Thyroid gland (tissue), 4 donors: ENCODE results near the gene CDK5R1.

ENCODE experiments used
- POLR2A ChIP-seq, 2 donors: fragments of 450-650 bp; IDR thresholded peaks; one replicate each; pipeline ENCODE4 v1.6.1; 2017; ENCODE audit warnings: antibody characterized with exemption in 2 of 2, mild to moderate bottlenecking in 2 of 2, moderate library complexity in 1 of 2
- TF ChIP-seq, protein P1 (sequence below), 6 experiments: fragments of 200-600 bp in 3 of 6; fragments of 450-650 bp in 3 of 6; sonication (generic) in 3 of 6; IDR thresholded peaks; one replicate each; pipeline ENCODE4 v1.5.1; 2016 to 2019; ENCODE audit warnings: antibody characterized with exemption in 6 of 6, mild to moderate bottlenecking in 2 of 6, inconsistent platforms in 1 of 6, moderate library complexity in 1 of 6

DNA sequence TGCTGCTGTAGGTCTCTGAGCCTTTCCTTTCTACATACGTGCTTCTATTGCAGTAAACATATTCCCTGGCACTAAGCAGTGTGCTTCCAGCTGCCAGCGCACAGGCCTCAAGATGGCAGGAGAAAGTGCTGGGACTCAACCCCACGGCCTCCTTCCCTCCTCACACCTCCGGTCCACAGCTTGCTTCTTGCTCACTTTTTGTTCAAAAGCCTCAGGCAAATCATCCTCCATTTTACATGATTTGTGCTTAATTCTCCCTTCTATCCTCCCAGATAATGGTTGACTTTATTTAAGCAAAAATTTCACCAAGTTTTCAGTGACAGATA, 5.4 kb downstream of the CDK5R1 start:
- TF ChIP-seq, protein P1, sequence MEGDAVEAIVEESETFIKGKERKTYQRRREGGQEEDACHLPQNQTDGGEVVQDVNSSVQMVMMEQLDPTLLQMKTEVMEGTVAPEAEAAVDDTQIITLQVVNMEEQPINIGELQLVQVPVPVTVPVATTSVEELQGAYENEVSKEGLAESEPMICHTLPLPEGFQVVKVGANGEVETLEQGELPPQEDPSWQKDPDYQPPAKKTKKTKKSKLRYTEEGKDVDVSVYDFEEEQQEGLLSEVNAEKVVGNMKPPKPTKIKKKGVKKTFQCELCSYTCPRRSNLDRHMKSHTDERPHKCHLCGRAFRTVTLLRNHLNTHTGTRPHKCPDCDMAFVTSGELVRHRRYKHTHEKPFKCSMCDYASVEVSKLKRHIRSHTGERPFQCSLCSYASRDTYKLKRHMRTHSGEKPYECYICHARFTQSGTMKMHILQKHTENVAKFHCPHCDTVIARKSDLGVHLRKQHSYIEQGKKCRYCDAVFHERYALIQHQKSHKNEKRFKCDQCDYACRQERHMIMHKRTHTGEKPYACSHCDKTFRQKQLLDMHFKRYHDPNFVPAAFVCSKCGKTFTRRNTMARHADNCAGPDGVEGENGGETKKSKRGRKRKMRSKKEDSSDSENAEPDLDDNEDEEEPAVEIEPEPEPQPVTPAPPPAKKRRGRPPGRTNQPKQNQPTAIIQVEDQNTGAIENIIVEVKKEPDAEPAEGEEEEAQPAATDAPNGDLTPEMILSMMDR (IDR thresholded peaks at IDR 0.05) = no peak
- no peak for TF ChIP-seq POLR2A (IDR thresholded peaks at IDR 0.05)
